ENCODE results near the gene XRN2. TPM values are rescaled to one million over a fixed set of nuclear protein-coding genes. Genes with fewer than 3 reads are reported as not detected.

XRN2 gene
- total RNA-seq, 2 experiments from 2014 or later = 48.5 to 48.9 TPM

GRCh38 chr20:21340991-21341697 is 38.0 kb downstream of the XRN2 start:
- intact Hi-C loops (cut with DNase I, micrococcal nuclease) = loop anchor here in 1 of 2 experiments (10.0 kb wide), 1 partner anchor 106 kb away; no protein-coding TSS in a partner anchor
- H3K27me3 Mint-ChIP-seq = no peaks in the 10 kb centered on the region
- TF ChIP-seq CTCF (IDR thresholded peaks at IDR 0.05) = no peak
- H3K4me1 Mint-ChIP-seq (ENCODE audit: low read depth) = peaks cover 4% of the 10 kb centered on the region
- peaks cover 87% of the 10 kb centered on the region for H3K36me3 Mint-ChIP-seq (ENCODE audit: low read depth)
- no peak overlapping the region for H3K4me3 Mint-ChIP-seq
- DNase-seq = no peak
- H3K4me1 ChIP-seq (ENCODE audit: insufficient read depth, low read length) = no peaks in the 10 kb centered on the region
- no peaks in the 10 kb centered on the region for H3K27me3 ChIP-seq (ENCODE audit: control insufficient read depth in 1 of 2, insufficient read depth in 2 of 2, low read length in 2 of 2)
- peaks cover 74% of the 10 kb centered on the region for H3K36me3 ChIP-seq (ENCODE audit: insufficient read depth, low read length)
- POLR2A ChIA-PET = no interaction called here
- H3K27ac Mint-ChIP-seq = no peak overlapping the region
- no peak for ATAC-seq (ENCODE audit: poor library complexity)
- H3K9me3 ChIP-seq (ENCODE audit: control insufficient read depth in 1 of 2, insufficient read depth in 1 of 2, low read length in 2 of 2) = no peaks in the 10 kb centered on the region
- CTCF ChIA-PET = no interaction called here
- no peak overlapping the region for H3K27ac ChIP-seq (ENCODE audit: low read depth in 1 of 2, low read length in 2 of 2)
- H3K9me3 Mint-ChIP-seq = no peaks in the 10 kb centered on the region
- H3K4me3 ChIP-seq (ENCODE audit: low read length) = no peak overlapping the region

- Histone ChIP-seq H3K9me3 (ENCODE audit: control insufficient read depth in 1 of 2, insufficient read depth in 1 of 2, low read length in 2 of 2) (no peaks in the 10 kb centered on the region), H3K27me3 (ENCODE audit: control insufficient read depth in 1 of 2, insufficient read depth in 2 of 2, low read length in 2 of 2) (no peaks in the 10 kb centered on the region), H3K4me3 (ENCODE audit: low read length) (no peak overlapping the region), H3K36me3 (ENCODE audit: insufficient read depth, low read length) (peaks cover 73% of the 10 kb centered on the region), H3K4me1 (ENCODE audit: insufficient read depth, low read length) (no peaks in the 10 kb centered on the region), H3K27ac (ENCODE audit: low read depth in 1 of 2, low read length in 2 of 2) (no peak overlapping the region)
- no peak for ATAC-seq (ENCODE audit: poor library complexity)
- no peak overlapping the region for H3K4me3 Mint-ChIP-seq
- intact Hi-C loops (cut with DNase I, micrococcal nuclease) = loop anchor here in 1 of 2 experiments (10.0 kb wide), 1 partner anchor 108 kb away; no protein-coding TSS in a partner anchor
- no peaks in the 10 kb centered on the region for H3K9me3 Mint-ChIP-seq
- ChIA-PET CTCF (no interaction called here), POLR2A (no interaction called here)
- H3K27ac Mint-ChIP-seq = no peak overlapping the region
- H3K4me1 Mint-ChIP-seq (ENCODE audit: low read depth) = peaks cover 4% of the 10 kb centered on the region
- no peaks in the 10 kb centered on the region for H3K27me3 Mint-ChIP-seq
- peaks cover 88% of the 10 kb centered on the region for H3K36me3 Mint-ChIP-seq (ENCODE audit: low read depth)
- no peak for TF ChIP-seq CTCF (IDR thresholded peaks at IDR 0.05)
- no peak for DNase-seq
Measured at GRCh38 chr20:21342656-21343345, 39.7 kb downstream of the XRN2 start.

GRCh38 chr20:21344206-21344900 is 41.2 kb downstream of the XRN2 start:
- Histone ChIP-seq H3K4me1 (ENCODE audit: insufficient read depth, low read length) (no peaks in the 10 kb centered on the region), H3K9me3 (ENCODE audit: control insufficient read depth in 1 of 2, insufficient read depth in 1 of 2, low read length in 2 of 2) (no peaks in the 10 kb centered on the region), H3K27me3 (ENCODE audit: control insufficient read depth in 1 of 2, insufficient read depth in 2 of 2, low read length in 2 of 2) (no peaks in the 10 kb centered on the region), H3K36me3 (ENCODE audit: insufficient read depth, low read length) (peaks cover 80% of the 10 kb centered on the region), H3K27ac (ENCODE audit: low read depth in 1 of 2, low read length in 2 of 2) (no peak overlapping the region), H3K4me3 (ENCODE audit: low read length) (no peak overlapping the region)
- H3K4me3 Mint-ChIP-seq = no peak overlapping the region
- peaks cover 4% of the 10 kb centered on the region for H3K4me1 Mint-ChIP-seq (ENCODE audit: low read depth)
- ATAC-seq (ENCODE audit: poor library complexity) = no peak
- POLR2A ChIA-PET = no interaction called here
- peak overlapping the region; percentile 4 for H3K27ac Mint-ChIP-seq
- peaks cover 88% of the 10 kb centered on the region for H3K36me3 Mint-ChIP-seq (ENCODE audit: low read depth)
- no peak for DNase-seq
- intact Hi-C loops (cut with DNase I, micrococcal nuclease) = loop anchor here in 1 of 2 experiments (10.0 kb wide), 1 partner anchor 110 kb away; no protein-coding TSS in a partner anchor
- H3K9me3 Mint-ChIP-seq = no peaks in the 10 kb centered on the region
- CTCF ChIA-PET = no interaction called here
- no peak for TF ChIP-seq CTCF (IDR thresholded peaks at IDR 0.05)
- H3K27me3 Mint-ChIP-seq = no peaks in the 10 kb centered on the region

Data from CD4-positive, alpha-beta T cell (primary cell).